Subcutaneous abdominal adipose tissue (tissue), 5 donors: ENCODE data around the gene TBX3.
A peak's percentile ranks its signal among the peaks of the same experiment; 100 is the strongest.

Experiments
- H3K27ac ChIP-seq: one replicate; pipeline ENCODE4 v1.7.0; 2013; ENCODE audit warnings: low read depth, mild to moderate bottlenecking, inconsistent platforms, low read length, moderate library complexity
- H3K27me3 ChIP-seq, 5 donors: one replicate each; pipeline ENCODE4 v1.7.0; 2013; ENCODE audit warnings: low read length in 5 of 5, inconsistent platforms in 1 of 5; ENCODE audit not compliant: control insufficient read depth in 5 of 5, insufficient read depth in 4 of 5
- H3K36me3 ChIP-seq, 5 donors: one replicate each; pipeline ENCODE4 v1.7.0; 2013; ENCODE audit warnings: low read length in 5 of 5; ENCODE audit not compliant: control insufficient read depth in 5 of 5, insufficient read depth in 5 of 5
- H3K4me1 ChIP-seq, 5 donors: one replicate each; pipeline ENCODE4 v1.7.0; 2013; ENCODE audit warnings: low read length in 5 of 5, mild to moderate bottlenecking in 3 of 5, moderate library complexity in 1 of 5; ENCODE audit not compliant: control insufficient read depth in 5 of 5, insufficient read depth in 5 of 5
- H3K4me3 ChIP-seq, 5 donors: one replicate each; pipeline ENCODE4 v1.7.0; 2013; ENCODE audit warnings: low read length in 5 of 5, low read depth in 1 of 5
- H3K9ac ChIP-seq, 5 donors: one replicate each; pipeline ENCODE4 v1.7.0; 2013; ENCODE audit warnings: low read length in 5 of 5, mild to moderate bottlenecking in 4 of 5, moderate library complexity in 3 of 5
- H3K9me3 ChIP-seq, 5 donors: one replicate each; pipeline ENCODE4 v1.7.0; 2013; ENCODE audit warnings: low read length in 5 of 5; ENCODE audit not compliant: control insufficient read depth in 5 of 5
- donor health status: healthy.
- donor health status: healthy.
- donor health status: healthy.
- donor health status: healthy.
- donor health status: healthy.

TBX3 gene

GRCh38 chr12:114670291-114670980, 13.5 kb downstream of the TBX3 start:
- H3K9me3 ChIP-seq = no peaks in the 10 kb centered on the region
- peak overlapping the region; percentile 85 for H3K27ac ChIP-seq
- no peak overlapping the region for H3K4me3 ChIP-seq
- peak overlapping the region in 1 of 5 donors; percentile 7 for H3K9ac ChIP-seq
- peaks cover 0 to 65% (median 41%) of the 10 kb centered on the region in 5 donors for H3K4me1 ChIP-seq
- peaks cover 3 to 21% (median 10%) of the 10 kb centered on the region in 5 donors for H3K27me3 ChIP-seq
- H3K36me3 ChIP-seq = peaks cover 2 to 38% (median 29%) of the 10 kb centered on the region in 5 donors

GRCh38 chr12:114669401-114670290, 14.3 kb downstream of the TBX3 start:
- no peaks in the 10 kb centered on the region for H3K9me3 ChIP-seq
- H3K27me3 ChIP-seq = peaks cover 7 to 26% (median 10%) of the 10 kb centered on the region in 5 donors
- peak overlapping the region; percentile 26 to 70 (median 54) for H3K4me3 ChIP-seq
- peaks cover 0 to 66% (median 43%) of the 10 kb centered on the region in 5 donors for H3K4me1 ChIP-seq
- H3K9ac ChIP-seq = peak overlapping the region in 2 of 5 donors; percentile 63 to 69
- H3K27ac ChIP-seq = peak overlapping the region; percentile 85
- peaks cover 2 to 32% (median 24%) of the 10 kb centered on the region in 5 donors for H3K36me3 ChIP-seq

GRCh38 chr12:114668886-114669288, 15.1 kb downstream of the TBX3 start:
- Histone ChIP-seq H3K36me3 (peaks cover 2 to 24% (median 19%) of the 10 kb centered on the region in 5 donors), H3K27ac (peak overlapping the region; percentile 85), H3K4me3 (peak overlapping the region; percentile 26 to 66 (median 59)), H3K4me1 (peaks cover 0 to 60% (median 41%) of the 10 kb centered on the region in 5 donors), H3K9me3 (no peaks in the 10 kb centered on the region), H3K27me3 (peaks cover 7 to 29% (median 10%) of the 10 kb centered on the region in 5 donors), H3K9ac (no peak overlapping the region)

- H3K9me3 ChIP-seq = no peaks in the 10 kb centered on the region
- H3K27ac ChIP-seq = no peak overlapping the region
- peaks cover 7 to 33% (median 10%) of the 10 kb centered on the region in 5 donors for H3K27me3 ChIP-seq
- peaks cover 0 to 18% (median 13%) of the 10 kb centered on the region in 5 donors for H3K36me3 ChIP-seq
- peak overlapping the region; percentile 62 to 74 (median 66) for H3K4me3 ChIP-seq
- H3K9ac ChIP-seq = peak overlapping the region in 2 of 5 donors; percentile 30 to 56
- H3K4me1 ChIP-seq = peaks cover 0 to 55% (median 35%) of the 10 kb centered on the region in 5 donors
These were observed 15.7 kb downstream of the TBX3 start for GRCh38 chr12:114668151-114668885.

- H3K27me3 ChIP-seq = peaks cover 7 to 33% (median 10%) of the 10 kb centered on the region in 5 donors
- no peak overlapping the region for H3K9ac ChIP-seq
These were observed 16.3 kb downstream of the TBX3 start for GRCh38 chr12:114667669-114668150.

GRCh38 chr12:114666746-114667668, 17.0 kb downstream of the TBX3 start:
- H3K9ac ChIP-seq = no peak overlapping the region
- no peak overlapping the region for H3K27ac ChIP-seq
- H3K4me1 ChIP-seq = peaks cover 0 to 43% (median 24%) of the 10 kb centered on the region in 5 donors
- H3K36me3 ChIP-seq = peaks cover 0 to 8% (median 7%) of the 10 kb centered on the region in 5 donors
- peaks cover 7 to 33% (median 10%) of the 10 kb centered on the region in 5 donors for H3K27me3 ChIP-seq
- H3K9me3 ChIP-seq = no peaks in the 10 kb centered on the region
- no peak overlapping the region for H3K4me3 ChIP-seq

More at GRCh38 chr12:114667669-114668150, 16.3 kb downstream of the TBX3 start:
- H3K9me3 ChIP-seq = no peaks in the 10 kb centered on the region
- no peak overlapping the region for H3K27ac ChIP-seq
- H3K36me3 ChIP-seq = peaks cover 0 to 12% (median 8%) of the 10 kb centered on the region in 5 donors
- peak overlapping the region in 3 of 5 donors; percentile 62 to 68 (median 66) for H3K4me3 ChIP-seq
- H3K4me1 ChIP-seq = peaks cover 0 to 49% (median 29%) of the 10 kb centered on the region in 5 donors

- H3K36me3 ChIP-seq = no peaks in the 10 kb centered on the region
- H3K27me3 ChIP-seq = peaks cover 7 to 33% (median 10%) of the 10 kb centered on the region in 5 donors
- H3K4me1 ChIP-seq = peaks cover 0 to 29% (median 13%) of the 10 kb centered on the region in 5 donors
- no peaks in the 10 kb centered on the region for H3K9me3 ChIP-seq
- H3K27ac ChIP-seq = no peak overlapping the region
- no peak overlapping the region for H3K4me3 ChIP-seq
- no peak overlapping the region for H3K9ac ChIP-seq
These were observed 18.3 kb downstream of the TBX3 start for GRCh38 chr12:114665411-114666260.

- no peak overlapping the region for H3K9ac ChIP-seq
- H3K4me1 ChIP-seq = peaks cover 0 to 20% (median 10%) of the 10 kb centered on the region in 5 donors
- no peaks in the 10 kb centered on the region for H3K9me3 ChIP-seq
- H3K27ac ChIP-seq = no peak overlapping the region
- H3K36me3 ChIP-seq = no peaks in the 10 kb centered on the region
- H3K4me3 ChIP-seq = no peak overlapping the region
- peaks cover 7 to 33% (median 10%) of the 10 kb centered on the region in 5 donors for H3K27me3 ChIP-seq
These were observed 19.2 kb downstream of the TBX3 start for GRCh38 chr12:114664651-114665320.
